HFF-Myc (cell line): ENCODE results near the gene SETBP1.

ENCODE experiments used
- DNase-seq: peaks from one replicate; pipeline ENCODE4 v3.0.0-alpha.2; 2011; ENCODE audit warnings: low read depth; ENCODE audit errors: extremely low read depth
- H3K4me3 ChIP-seq: replicated peaks from 2 replicates; pipeline ENCODE4 v1.5.1; 2011; ENCODE audit warnings: low read depth, mild to moderate bottlenecking, control low read depth, low read length
- TF ChIP-seq, protein P1 (sequence below): IDR thresholded peaks from 2 replicates; pipeline ENCODE4 v1.5.1; 2012; ENCODE audit warnings: mild to moderate bottlenecking, low read depth, low read length, control low read depth; ENCODE audit errors: missing control alignments

Gene SETBP1

GRCh38 chr18:45109706-45110105 lies 429.0 kb downstream of the SETBP1 start:
- DNase-seq: no peak
- TF ChIP-seq, protein P1, sequence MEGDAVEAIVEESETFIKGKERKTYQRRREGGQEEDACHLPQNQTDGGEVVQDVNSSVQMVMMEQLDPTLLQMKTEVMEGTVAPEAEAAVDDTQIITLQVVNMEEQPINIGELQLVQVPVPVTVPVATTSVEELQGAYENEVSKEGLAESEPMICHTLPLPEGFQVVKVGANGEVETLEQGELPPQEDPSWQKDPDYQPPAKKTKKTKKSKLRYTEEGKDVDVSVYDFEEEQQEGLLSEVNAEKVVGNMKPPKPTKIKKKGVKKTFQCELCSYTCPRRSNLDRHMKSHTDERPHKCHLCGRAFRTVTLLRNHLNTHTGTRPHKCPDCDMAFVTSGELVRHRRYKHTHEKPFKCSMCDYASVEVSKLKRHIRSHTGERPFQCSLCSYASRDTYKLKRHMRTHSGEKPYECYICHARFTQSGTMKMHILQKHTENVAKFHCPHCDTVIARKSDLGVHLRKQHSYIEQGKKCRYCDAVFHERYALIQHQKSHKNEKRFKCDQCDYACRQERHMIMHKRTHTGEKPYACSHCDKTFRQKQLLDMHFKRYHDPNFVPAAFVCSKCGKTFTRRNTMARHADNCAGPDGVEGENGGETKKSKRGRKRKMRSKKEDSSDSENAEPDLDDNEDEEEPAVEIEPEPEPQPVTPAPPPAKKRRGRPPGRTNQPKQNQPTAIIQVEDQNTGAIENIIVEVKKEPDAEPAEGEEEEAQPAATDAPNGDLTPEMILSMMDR: no peak
- no peak overlapping the region for H3K4me3 ChIP-seq

GRCh38 chr18:45110577-45111501 lies 430.2 kb downstream of the SETBP1 start:
- H3K4me3 ChIP-seq: no peak overlapping the region
- TF ChIP-seq, protein P1: no peak
- DNase-seq: no peak

GRCh38 chr18:45111502-45111848 lies 430.8 kb downstream of the SETBP1 start:
- TF ChIP-seq, protein P1: no peak
- DNase-seq: no peak
- no peak overlapping the region for H3K4me3 ChIP-seq

- TF ChIP-seq, protein P1: no peak
- H3K4me3 ChIP-seq: no peak overlapping the region
- DNase-seq: no peak
These were observed 432.0 kb downstream of the SETBP1 start for GRCh38 chr18:45112682-45113081.

DNA sequence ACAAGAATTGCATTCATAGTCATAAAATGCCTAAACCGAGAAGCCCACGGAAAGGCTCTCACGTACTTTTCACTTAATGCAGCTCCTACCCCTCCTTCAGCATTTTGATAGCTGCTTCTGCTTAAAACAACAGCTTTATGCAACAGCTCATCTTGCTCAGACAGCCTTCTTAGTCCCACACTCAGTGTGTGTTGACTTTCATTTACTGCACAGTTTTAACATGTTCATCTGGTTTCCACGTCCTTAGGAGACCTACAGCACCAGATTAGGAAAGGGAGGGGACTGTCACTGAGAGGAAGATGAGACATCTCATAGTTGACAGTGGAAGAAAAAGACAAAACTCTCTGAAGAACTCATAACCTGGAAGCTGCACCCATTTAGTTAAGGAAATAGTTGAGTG lies 435.4 kb downstream of the SETBP1 start:
- H3K4me3 ChIP-seq: no peak overlapping the region
- DNase-seq: no peak
- TF ChIP-seq, protein P1: no peak
